ENCODE measurements around the gene SORCS2.

- TF ChIP-seq CTCF (IDR thresholded peaks at IDR 0.05) (no peak), POLR2AphosphoS5 (IDR thresholded peaks at IDR 0.05) (no peak), POLR2A (IDR thresholded peaks at IDR 0.05) (no peak), EP300 (IDR thresholded peaks at IDR 0.05) (no peak)
Measured at GRCh38 chr4:7698584-7698983, 506.2 kb downstream of the SORCS2 start.
